ENCODE results near the gene CLEC18C. TPM values are rescaled to one million over a fixed set of nuclear protein-coding genes. Genes with fewer than 3 reads are reported as not detected.
"Not testable (repeated sequence)": the region's sequence is repeated elsewhere in the genome, so short reads cannot be mapped to it uniquely, and the experiment has no call there.

CLEC18C gene
- total and polyA plus RNA-seq, 2 of the 4 experiments (the other 2 are of a cell fraction) = 0.03 TPM; not detected in 1

- in situ Hi-C loops (cut with MboI; ENCODE audit: low sequenced_read_pairs); H4K5ac ChIP-seq (ENCODE audit: low read depth, low read length); H3K9me3 ChIP-seq (ENCODE audit: control insufficient read depth, insufficient read depth, low read length); H2BK20ac ChIP-seq (ENCODE audit: low read depth, low read length); H3K79me1 ChIP-seq (ENCODE audit: low read depth in 1 of 2, low read length in 2 of 2); CTCF ChIA-PET; H4K8ac ChIP-seq (ENCODE audit: low read depth in 2 of 2, low read length in 2 of 2); H3K4me2 ChIP-seq (ENCODE audit: low read depth, low read length); H4K91ac ChIP-seq (ENCODE audit: insufficient read depth, low read depth, low read length); H3K27ac ChIP-seq (ENCODE audit: insufficient read depth, low read length); H4K20me1 ChIP-seq (ENCODE audit: insufficient read depth, low read length); H2BK15ac ChIP-seq (ENCODE audit: low read depth, low read length); DNase-seq; POLR2A ChIA-PET (ENCODE audit: unreplicated experiment); H3K36me3 ChIP-seq (ENCODE audit: control insufficient read depth, insufficient read depth, low read length); H3K9me1 ChIP-seq (ENCODE audit: insufficient read depth, low read length); H3K4ac ChIP-seq (ENCODE audit: low read depth, low read length); H2AFZ ChIP-seq (replicated peaks; ENCODE audit: low read length, poor library complexity); intact Hi-C loops (cut with micrococcal nuclease); H3K27me3 ChIP-seq (ENCODE audit: control insufficient read depth, insufficient read depth, low read length); H3K9ac ChIP-seq (ENCODE audit: low read depth, low read length); H3K23ac ChIP-seq (ENCODE audit: low read depth, low read length); H2BK5ac ChIP-seq (ENCODE audit: low read depth, low read length, poor library complexity, severe bottlenecking); H3K4me1 ChIP-seq (ENCODE audit: control insufficient read depth, insufficient read depth, low read length); dilution Hi-C loops (cut with HindIII; ENCODE audit: low sequenced_read_pairs, unreplicated experiment); H3K4me3 ChIP-seq (ENCODE audit: insufficient read depth, low read depth, low read length); H2AK5ac ChIP-seq (ENCODE audit: low read depth, low read length); BruUV-seq (replicated peaks); ATAC-seq (ENCODE audit: low read depth); H2AK9ac ChIP-seq (replicated peaks; ENCODE audit: low read depth, low read length, poor library complexity); H3K56ac ChIP-seq (ENCODE audit: extremely low read depth, insufficient read depth, low read length); H3K18ac ChIP-seq (ENCODE audit: low read depth, low read length); H3K14ac ChIP-seq (replicated peaks; ENCODE audit: low read depth, low read length); H2BK120ac ChIP-seq (ENCODE audit: low read depth, low read length): not testable (repeated sequence)
These were observed 52.4 kb downstream of the CLEC18C start for GRCh38 chr16:70226024-70226423.

DNA sequence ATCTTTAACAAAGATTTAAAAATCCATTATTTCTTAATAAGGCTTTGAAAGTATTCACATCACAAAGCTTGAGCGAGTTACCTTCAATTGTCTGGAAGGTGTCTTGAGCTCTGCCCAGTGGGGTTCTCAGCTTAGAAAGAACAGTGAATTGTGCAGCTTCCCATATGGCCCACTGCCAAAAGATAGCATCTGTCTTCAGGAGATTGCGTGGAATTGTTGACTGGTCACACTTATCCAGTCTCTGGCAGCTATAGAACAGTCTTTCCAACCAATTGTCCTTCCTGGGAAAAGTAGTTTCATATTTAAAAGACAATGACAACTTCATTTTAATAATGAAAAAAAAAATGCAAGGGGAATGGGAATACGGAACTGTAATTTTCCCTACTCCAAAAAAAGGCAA lies 58.2 kb downstream of the CLEC18C start:
- H3K4me2 ChIP-seq (ENCODE audit: low read depth, low read length); H2BK5ac ChIP-seq (ENCODE audit: low read depth, low read length, poor library complexity, severe bottlenecking); H3K36me3 ChIP-seq (ENCODE audit: control insufficient read depth, insufficient read depth, low read length); H2AFZ ChIP-seq (replicated peaks; ENCODE audit: low read length, poor library complexity); H2BK120ac ChIP-seq (ENCODE audit: low read depth, low read length); H3K9ac ChIP-seq (ENCODE audit: low read depth, low read length); H3K27me3 ChIP-seq (ENCODE audit: control insufficient read depth, insufficient read depth, low read length); H3K23ac ChIP-seq (ENCODE audit: low read depth, low read length); DNase-seq; POLR2A ChIA-PET (ENCODE audit: unreplicated experiment); H3K4me3 ChIP-seq (ENCODE audit: insufficient read depth, low read depth, low read length); H3K9me1 ChIP-seq (ENCODE audit: insufficient read depth, low read length); H3K4ac ChIP-seq (ENCODE audit: low read depth, low read length); H3K56ac ChIP-seq (ENCODE audit: extremely low read depth, insufficient read depth, low read length); BruUV-seq (replicated peaks); H2AK9ac ChIP-seq (replicated peaks; ENCODE audit: low read depth, low read length, poor library complexity); H3K4me1 ChIP-seq (ENCODE audit: control insufficient read depth, insufficient read depth, low read length); dilution Hi-C loops (cut with HindIII; ENCODE audit: low sequenced_read_pairs, unreplicated experiment); H3K18ac ChIP-seq (ENCODE audit: low read depth, low read length); H3K79me1 ChIP-seq (ENCODE audit: low read depth in 1 of 2, low read length in 2 of 2); H2AK5ac ChIP-seq (ENCODE audit: low read depth, low read length); H2BK20ac ChIP-seq (ENCODE audit: low read depth, low read length); intact Hi-C loops (cut with micrococcal nuclease); H4K5ac ChIP-seq (ENCODE audit: low read depth, low read length); H4K8ac ChIP-seq (ENCODE audit: low read depth in 2 of 2, low read length in 2 of 2); in situ Hi-C loops (cut with MboI; ENCODE audit: low sequenced_read_pairs); H4K91ac ChIP-seq (ENCODE audit: insufficient read depth, low read depth, low read length); ATAC-seq (ENCODE audit: low read depth); H4K20me1 ChIP-seq (ENCODE audit: insufficient read depth, low read length); H3K27ac ChIP-seq (ENCODE audit: insufficient read depth, low read length); H3K9me3 ChIP-seq (ENCODE audit: control insufficient read depth, insufficient read depth, low read length); CTCF ChIA-PET; H3K14ac ChIP-seq (replicated peaks; ENCODE audit: low read depth, low read length); H2BK15ac ChIP-seq (ENCODE audit: low read depth, low read length): not testable (repeated sequence)
- no CpG with 5 or more reads among the region's 3 CpGs for WGBS, 2 experiments (ENCODE audit: extremely low coverage in 2 of 2, insufficient read length in 1 of 2)

Data from IMR-90 (cell line).